Endothelial cell of umbilical vein (primary cell): ENCODE data around the gene RBMS1. TPM values are rescaled to one million over a fixed set of nuclear protein-coding genes. Genes with fewer than 3 reads are reported as not detected.

Experiments used
- BruUV-seq: library from RNA; stranded (reverse); fragments of 400-500 nt; replicated peaks from 2 replicates; lab custom pipeline; 2021; lab: Mats Ljungman, UMichigan
- CTCF ChIA-PET: fragments of 300-600, 350-600 bp; sonication (Branson Sonifier 250); formaldehyde crosslinking; loops from one replicate; lab custom pipeline; 2021; ENCODE audit warnings: antibody characterized with exemption, inconsistent platforms; lab: Charles Lee
- POLR2A ChIA-PET: fragments of 300-600, 350-600 bp; sonication (Branson Sonifier 250); formaldehyde crosslinking; loops from one replicate; lab custom pipeline; 2021; ENCODE audit warnings: antibody characterized with exemption, inconsistent platforms; lab: Charles Lee
- DNase-seq: peaks from one replicate; pipeline ENCODE4 v3.0.0-alpha.2; 2011; ENCODE audit warnings: low read depth, low spot score
- FAIRE-seq: peaks from 2 replicates; lab custom pipeline; 2011; peaks lifted over from hg19 to GRCh38; lab: Jason Lieb, UNC
- H2AFZ ChIP-seq: 2 replicates; pipeline ENCODE4 v1.6.0; 2012; ENCODE audit warnings: low read depth, low read length, control low read depth, inconsistent platforms
- H3K27ac ChIP-seq: 2 replicates; pipeline ENCODE4 v1.5.1; 2011; ENCODE audit warnings: low read depth, mild to moderate bottlenecking, control low read depth, low read length, moderate library complexity; ENCODE audit not compliant: insufficient read depth
- H3K27me3 ChIP-seq, 2 experiments: 2 replicates each; pipeline versions ENCODE4 v1.6.0 to v1.6.1; 2011; ENCODE audit warnings: low read length in 2 of 2, mixed read lengths in 1 of 2; ENCODE audit not compliant: control insufficient read depth in 2 of 2, insufficient read depth in 2 of 2
- H3K36me3 ChIP-seq, 2 experiments: 2 replicates in 1 of 2; 3 replicates in 1 of 2; pipeline ENCODE4 v1.5.1; 2011; ENCODE audit warnings: low read length in 2 of 2, mild to moderate bottlenecking in 1 of 2, moderate library complexity in 1 of 2; ENCODE audit not compliant: control insufficient read depth in 2 of 2, insufficient read depth in 2 of 2; ENCODE audit errors: extremely low read depth in 1 of 2
- H3K4me1 ChIP-seq: 3 replicates; pipeline ENCODE4 v1.5.1; 2011; ENCODE audit warnings: mild to moderate bottlenecking, low read length; ENCODE audit not compliant: control insufficient read depth, insufficient read depth; ENCODE audit errors: extremely low read depth
- H3K4me2 ChIP-seq: 2 replicates; pipeline ENCODE4 v1.6.1; 2011; ENCODE audit warnings: low read length, control low read depth, mixed read lengths; ENCODE audit not compliant: insufficient read depth
- H3K4me3 ChIP-seq, 3 experiments: fragments of 200-600 bp in 1 of 3; sonication (generic), shearing (Covaris generic) in 1 of 3; replicated peaks in 1 of 3; 2 replicates each; pipeline ENCODE4 v1.5.1; 2011 to 2016; ENCODE audit warnings: control low read depth in 3 of 3, low read length in 3 of 3, mild to moderate bottlenecking in 2 of 3, inconsistent platforms in 1 of 3, low read depth in 1 of 3, moderate library complexity in 1 of 3; ENCODE audit not compliant: insufficient read depth in 1 of 3
- H3K79me2 ChIP-seq: 2 replicates; pipeline ENCODE4 v1.6.0; 2012; ENCODE audit warnings: low read length, inconsistent platforms; ENCODE audit not compliant: control insufficient read depth, insufficient read depth
- H3K9ac ChIP-seq: replicated peaks from 2 replicates; pipeline ENCODE3; 2011; ENCODE audit warnings: low read length, control low read depth; ENCODE audit not compliant: insufficient read depth; ENCODE audit errors: extremely low read depth
- H3K9me1 ChIP-seq: replicated peaks from 3 replicates; pipeline ENCODE4 v1.6.0; 2011; ENCODE audit warnings: mild to moderate bottlenecking, low read length; ENCODE audit not compliant: control insufficient read depth, insufficient read depth; ENCODE audit errors: extremely low read depth
- H3K9me3 ChIP-seq: replicated peaks from 2 replicates; pipeline ENCODE4 v1.5.1; 2012; ENCODE audit warnings: low read length, inconsistent platforms; ENCODE audit not compliant: control insufficient read depth, insufficient read depth
- H4K20me1 ChIP-seq: replicated peaks from 2 replicates; pipeline ENCODE3; 2011; ENCODE audit warnings: mild to moderate bottlenecking, low read length; ENCODE audit not compliant: control insufficient read depth, insufficient read depth; ENCODE audit errors: extremely low read depth
- CTCF ChIP-seq, 2 donors: IDR thresholded peaks; 1 replicate in 1 of 2; 2 replicates in 1 of 2; pipeline ENCODE4 v1.5.1; 2011; ENCODE audit warnings: low read length in 2 of 2, mild to moderate bottlenecking in 2 of 2, moderate library complexity in 2 of 2, control low read depth in 1 of 2, inconsistent platforms in 1 of 2, low read depth in 1 of 2; ENCODE audit not compliant: insufficient read depth in 1 of 2; ENCODE audit errors: extremely low read depth in 1 of 2
- EZH2 ChIP-seq: IDR thresholded peaks from 2 replicates; pipeline ENCODE4 v1.6.1; 2012; ENCODE audit warnings: borderline replicate concordance, low read depth, mild to moderate bottlenecking, moderate library complexity, low read length, inconsistent platforms; ENCODE audit not compliant: severe bottlenecking
- FOS ChIP-seq: IDR thresholded peaks from 2 replicates; pipeline ENCODE4 v1.6.1; 2011; ENCODE audit warnings: mild to moderate bottlenecking, low read length, moderate library complexity, borderline replicate concordance; ENCODE audit not compliant: insufficient read depth
- GATA2 ChIP-seq: IDR thresholded peaks from 2 replicates; pipeline ENCODE4 v1.7.0; 2011; ENCODE audit warnings: low read depth, mild to moderate bottlenecking, moderate library complexity, mixed read lengths, low read length; ENCODE audit not compliant: insufficient read length, insufficient read depth
- JUN ChIP-seq: IDR thresholded peaks from 2 replicates; pipeline ENCODE4 v1.6.1; 2011; ENCODE audit warnings: borderline replicate concordance, low read depth; ENCODE audit not compliant: insufficient read length, insufficient read depth
- MAX ChIP-seq: IDR thresholded peaks from 2 replicates; pipeline ENCODE4 v1.6.1; 2011; ENCODE audit not compliant: insufficient read depth, insufficient read length
- MYC ChIP-seq: IDR thresholded peaks from one replicate; pipeline ENCODE4 v1.6.1; 2011; ENCODE audit warnings: mild to moderate bottlenecking, low read depth, low read length
- POLR2A ChIP-seq: IDR thresholded peaks from 2 replicates; pipeline ENCODE4 v1.6.1; 2012; ENCODE audit warnings: low read depth, mild to moderate bottlenecking, control low read depth, low read length
- POLR2AphosphoS5 ChIP-seq: IDR thresholded peaks from 2 replicates; pipeline ENCODE4 v1.6.1; 2012; ENCODE audit warnings: low read depth, mild to moderate bottlenecking, control low read depth, low read length, moderate library complexity; ENCODE audit not compliant: insufficient read depth
- dilution Hi-C: fragments of 300-500 bp; cut with MboI; formaldehyde crosslinking; loops from one replicate; pipeline ENCODE4 v1.15.0; 2019; ENCODE audit warnings: low sequenced_read_pairs; ENCODE audit not compliant: extremely low pct_ligation_motif_present
- intact Hi-C: fragments of 100-400 bp; cut with micrococcal nuclease; formaldehyde crosslinking; loops from one replicate; pipeline ENCODE4 v1.10.0; 2022
- polyA plus RNA-seq, 4 experiments: library from polyadenylated mRNA; depleted of rRNA in 3 of 4; stranded (reverse) in 3 of 4; unstranded in 1 of 4; fragments of >200 nt; gene quantifications; 2 replicates each; pipeline versions ENCODE4 v1.2.1 to v1.2.3, GENCODE V29; 2011 to 2012; ENCODE audit warnings: missing spikeins in 1 of 4
- total RNA-seq: library from RNA; stranded (reverse); gene quantifications from 2 replicates; pipeline ENCODE4 v1.2.3, GENCODE V29; 2021

RBMS1 gene
- total and polyA plus RNA-seq, 2 donors (not counting 3 experiments of a cell fraction or from before 2014, with no cell fraction given), result 60.0 to 93.3 TPM

- Histone ChIP-seq H3K9me1 (no peaks in the 10 kb centered on the region), H3K4me3 (no peak overlapping the region), H3K27ac (no peak overlapping the region), H3K9me3 (no peaks in the 10 kb centered on the region), H4K20me1 (peaks cover 2% of the 10 kb centered on the region), H3K79me2 (peaks cover 98% of the 10 kb centered on the region), H3K4me1 (no peaks in the 10 kb centered on the region), H3K27me3 (no peaks in the 10 kb centered on the region), H3K4me2 (no peak overlapping the region), H3K9ac (no peak overlapping the region), H3K36me3 (peaks cover 4 to 16% of the 10 kb centered on the region in 2 experiments), H2AFZ (no peak overlapping the region)
- dilution Hi-C loops, result no loop called here
- ChIA-PET POLR2A (no interaction called here), CTCF (interaction anchor here (1.2 to 1.6 kb wide), 4 partner anchors 8 to 24 kb away, joined by 3 to 8 read pairs (median 4); no protein-coding TSS in a partner anchor)
- BruUV-seq, result no TSS peak
- FAIRE-seq (no peak), DNase-seq (no peak)
- intact Hi-C loops, result no loop called here
- TF ChIP-seq POLR2AphosphoS5 (no peak), CTCF (IDR thresholded peaks at IDR 0.05; ENCODE audit: extremely low read depth in 1 of 2, insufficient read depth in 1 of 2, low read depth in 1 of 2, low read length in 2 of 2) (no peak)
Observed at GRCh38 chr2:160362018-160362417, 131.6 kb downstream of the RBMS1 start.

GRCh38 chr2:160360089-160360757, 133.4 kb downstream of the RBMS1 start:
- FAIRE-seq (no peak), DNase-seq (no peak)
- no peak overlapping the region for H3K9ac ChIP-seq
- H2AFZ ChIP-seq, result no peak overlapping the region
- dilution Hi-C loops, result no loop called here
- no peaks in the 10 kb centered on the region for H3K9me1 ChIP-seq
- ChIA-PET CTCF (interaction anchor here (0.7 to 1.4 kb wide), 2 partner anchors 28 to 644 kb away, joined by 3 read pairs; no protein-coding TSS in a partner anchor), POLR2A (no interaction called here)
- no peak for TF ChIP-seq FOS
- no peak for TF ChIP-seq JUN
- no peak for TF ChIP-seq POLR2AphosphoS5
- TF ChIP-seq EZH2, result no peak
- TF ChIP-seq GATA2, result no peak
- TF ChIP-seq POLR2A, result no peak
- no peak for TF ChIP-seq CTCF (IDR thresholded peaks at IDR 0.05; ENCODE audit: extremely low read depth in 1 of 2, insufficient read depth in 1 of 2, low read depth in 1 of 2, low read length in 2 of 2)
- TF ChIP-seq MAX, result no peak
- TF ChIP-seq MYC, result no peak
- no peak overlapping the region for H3K4me2 ChIP-seq
- no peaks in the 10 kb centered on the region for H3K9me3 ChIP-seq
- H3K27ac ChIP-seq, result no peak overlapping the region
- peaks cover 2% of the 10 kb centered on the region for H4K20me1 ChIP-seq
- H3K79me2 ChIP-seq, result peaks cover 99% of the 10 kb centered on the region
- peaks cover 0 to 11% of the 10 kb centered on the region in 2 experiments for H3K36me3 ChIP-seq
- H3K4me3 ChIP-seq, result no peak overlapping the region
- BruUV-seq, result no TSS peak
- H3K27me3 ChIP-seq, result no peaks in the 10 kb centered on the region
- intact Hi-C loops, result no loop called here
- no peaks in the 10 kb centered on the region for H3K4me1 ChIP-seq
